Forelimb muscle (tissue), 1 donor: ENCODE results near the gene ARL6IP5. TPM values are rescaled to one million over a fixed set of nuclear protein-coding genes. Genes with fewer than 3 reads are reported as not detected.

Source experiments
- DNase-seq: peaks from one replicate; pipeline ENCODE4 v3.0.0-alpha.2; 2013; ENCODE audit warnings: low read depth
- polyA plus RNA-seq: library from polyadenylated mRNA; unstranded; fragments of 120-200 nt; gene quantifications from one replicate; pipeline ENCODE4 v1.2.1, GENCODE V29; 2013; ENCODE audit not compliant: insufficient read length

ARL6IP5 gene
- polyA plus RNA-seq, 1 donor = 121 TPM

DNA sequence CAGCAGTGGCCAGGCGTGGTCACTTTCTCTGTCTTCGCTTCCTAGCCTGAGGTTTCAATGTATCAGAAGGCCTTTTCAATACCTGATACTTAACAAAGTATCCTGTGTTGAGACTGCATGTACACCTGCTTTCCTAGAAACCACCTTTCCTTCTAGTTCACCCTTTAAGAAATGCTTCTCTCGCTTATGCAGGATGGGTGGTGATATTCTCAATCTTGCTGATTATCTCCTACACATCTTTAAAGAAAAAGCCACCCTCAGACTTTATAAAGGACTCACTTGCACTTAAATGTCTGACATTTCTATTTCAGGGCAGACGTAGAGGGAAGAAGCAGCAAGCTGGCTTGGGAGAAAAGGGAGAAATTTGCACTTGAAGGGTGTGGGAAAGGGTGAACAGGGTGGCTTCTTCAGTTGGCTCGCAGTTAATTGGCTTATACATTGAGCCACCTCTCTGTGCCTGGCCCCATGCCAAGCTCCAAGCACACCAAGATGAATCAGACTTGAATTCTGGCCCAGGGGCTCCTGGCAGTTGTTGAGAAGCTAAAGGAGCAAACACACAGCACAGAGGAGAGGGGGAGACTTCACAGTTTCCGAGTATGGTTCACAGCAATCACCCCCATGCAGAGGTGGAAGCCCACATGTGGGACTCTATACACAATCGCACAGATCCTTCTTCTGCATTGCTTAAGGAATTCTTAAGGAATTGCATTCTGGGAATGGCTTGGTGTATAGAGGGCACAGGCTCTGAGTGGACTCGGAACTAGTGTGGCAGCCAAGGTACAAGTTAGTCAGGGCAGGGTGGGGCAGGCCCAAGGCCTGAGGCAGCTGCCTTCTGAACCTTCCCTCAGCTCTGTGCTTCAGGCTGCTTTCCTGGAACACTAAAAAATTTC lies 1.3 kb downstream of the ARL6IP5 start:
- no peak for DNase-seq

DNA sequence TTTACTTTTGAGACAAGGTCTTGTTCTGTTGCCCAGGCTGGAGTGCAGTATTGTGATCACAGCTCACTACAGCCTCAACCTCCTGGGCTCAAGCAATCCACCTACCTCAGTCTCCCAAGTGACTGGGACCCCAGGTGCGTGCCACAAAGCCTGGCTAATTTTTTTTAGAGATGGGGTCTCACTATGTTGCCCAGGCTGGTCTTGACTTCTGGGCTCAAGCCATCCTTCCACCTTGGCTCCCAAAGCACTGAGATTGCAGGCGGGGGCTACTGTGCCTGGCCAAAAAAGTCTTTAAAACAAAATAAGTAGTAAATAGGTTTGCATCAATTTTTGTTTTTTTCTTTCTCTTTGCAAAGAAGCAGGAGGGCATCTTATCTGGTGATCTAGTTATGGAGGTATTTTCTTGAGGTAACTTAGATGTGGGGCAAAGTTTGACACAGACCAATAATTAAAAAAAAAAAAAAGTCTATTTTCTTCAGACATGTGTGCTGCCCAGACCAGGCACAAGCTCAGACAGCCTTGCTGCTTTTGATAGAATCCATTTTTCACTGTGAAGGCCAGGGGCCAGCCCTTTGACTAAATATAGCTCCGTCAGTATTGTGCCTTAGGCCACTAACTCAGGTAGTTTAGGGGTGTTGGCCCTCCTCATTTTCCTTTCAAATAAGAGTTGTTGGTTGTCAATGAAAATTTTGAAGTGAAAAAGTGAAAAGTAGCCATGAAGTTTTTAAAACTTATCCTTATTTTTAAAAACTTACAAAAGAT lies 2.5 kb downstream of the ARL6IP5 start:
- DNase-seq = no peak

- DNase-seq = no peak
These were observed 3.3 kb downstream of the ARL6IP5 start for GRCh38 chr3:69088063-69088462.

GRCh38 chr3:69090021-69090420 lies 5.3 kb downstream of the ARL6IP5 start:
- DNase-seq = no peak

DNA sequence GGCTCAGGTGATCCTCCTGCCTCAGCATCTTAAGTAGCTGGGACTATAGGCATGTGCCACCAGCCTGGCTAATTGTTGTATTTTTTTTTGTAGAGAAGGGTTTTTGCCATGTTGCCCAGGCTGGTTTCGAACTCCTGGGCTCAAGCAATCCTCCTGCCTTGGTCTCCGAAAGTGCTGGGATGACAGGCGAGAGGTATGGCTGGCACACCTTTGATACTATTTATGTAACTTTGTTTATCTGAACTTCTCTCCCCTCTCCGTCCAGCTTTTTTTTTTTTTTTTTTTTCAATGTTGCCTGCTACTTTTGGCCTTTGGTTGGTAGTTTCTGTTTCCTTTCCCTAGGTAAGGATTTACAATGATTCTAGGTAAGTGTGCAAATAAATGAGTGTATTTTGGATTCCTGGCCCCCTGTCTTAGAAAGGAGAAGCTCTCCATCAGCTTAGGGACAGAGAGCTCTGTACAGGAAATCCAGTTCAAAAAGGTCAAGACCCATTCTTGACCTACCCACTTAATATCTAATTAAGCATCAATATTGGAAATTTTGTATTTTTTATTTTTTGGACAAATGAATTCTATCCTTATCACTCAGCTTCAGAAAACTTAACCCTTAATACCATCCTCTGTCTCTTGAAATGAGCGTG lies 6.8 kb downstream of the ARL6IP5 start:
- DNase-seq = no peak

DNA sequence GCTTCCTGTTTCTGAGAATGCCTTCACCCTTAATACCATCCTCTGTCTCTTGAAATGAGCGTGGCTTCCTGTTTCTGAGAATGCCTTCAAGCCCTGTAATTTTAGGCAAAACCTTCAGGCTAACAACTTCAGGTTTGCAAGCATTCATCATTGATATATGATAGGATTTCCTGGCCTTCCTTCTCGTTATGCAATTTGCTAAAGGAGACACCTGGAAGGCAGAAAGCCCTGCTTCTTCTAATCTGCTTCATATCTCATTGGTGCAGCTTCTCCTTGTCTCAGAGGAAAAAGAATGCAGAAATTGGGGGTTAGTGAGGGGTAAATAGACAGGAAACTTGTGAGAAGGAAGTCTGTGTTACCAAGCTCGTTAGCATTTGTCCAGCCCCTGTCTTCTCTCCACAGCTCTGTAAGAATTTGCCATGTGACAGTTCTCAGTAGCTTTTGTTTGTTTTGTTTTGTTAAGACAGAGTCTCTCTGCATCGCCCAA lies 7.3 kb downstream of the ARL6IP5 start:
- no peak for DNase-seq

DNA sequence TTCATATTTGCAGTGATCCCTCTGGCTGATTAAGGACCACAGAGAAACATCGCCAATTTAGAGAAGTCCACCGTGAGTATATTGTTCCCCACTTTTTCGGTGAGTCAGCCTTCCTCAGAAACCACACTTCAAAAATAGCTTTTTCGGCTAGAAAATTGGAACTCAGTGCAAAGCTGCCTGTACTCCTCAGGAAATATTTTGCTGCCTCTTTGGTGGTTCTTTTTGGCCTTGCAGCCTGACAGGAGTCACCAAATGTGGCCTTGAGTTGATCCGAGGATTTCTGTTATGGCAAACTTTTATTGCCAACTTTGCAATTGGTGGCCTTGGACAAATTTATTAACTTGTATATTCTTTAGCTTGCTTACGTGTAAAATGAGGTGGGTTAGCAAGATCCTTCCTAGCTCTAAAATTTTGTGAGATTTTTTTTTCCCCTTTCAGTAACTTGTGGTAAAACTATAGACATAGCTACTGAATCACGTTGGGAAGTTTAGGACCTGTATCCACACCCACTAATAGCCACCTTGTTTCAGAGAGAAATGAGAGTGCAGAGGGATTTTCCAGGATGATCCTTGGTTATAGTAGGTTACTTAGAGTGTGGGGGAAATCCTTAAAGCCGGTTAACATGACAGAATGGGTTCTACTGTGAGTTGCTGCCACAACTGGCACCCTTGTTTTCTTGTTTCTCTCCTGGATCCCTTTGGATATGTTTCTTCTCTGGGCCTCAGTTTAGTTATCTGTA lies 9.9 kb downstream of the ARL6IP5 start:
- no peak for DNase-seq

DNA sequence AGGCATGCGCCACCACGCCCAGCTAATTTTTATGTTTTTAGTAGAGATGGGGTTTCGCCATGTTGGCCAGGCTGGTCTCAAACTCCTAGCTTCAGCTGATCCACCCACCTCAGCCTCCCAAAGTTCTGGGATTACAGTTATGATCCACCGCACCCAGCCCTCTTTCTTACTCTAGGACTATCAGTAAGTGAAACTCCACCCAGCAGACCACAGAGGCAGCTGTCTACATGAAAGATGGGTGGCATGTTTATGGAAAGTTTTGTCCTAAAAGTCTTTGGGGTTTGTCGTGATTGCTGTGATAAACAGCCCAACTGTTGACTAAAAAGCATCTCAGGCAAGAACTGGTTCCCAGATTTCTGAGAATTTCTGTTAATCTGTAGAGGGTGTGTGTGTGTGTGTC lies 10.9 kb downstream of the ARL6IP5 start:
- DNase-seq = no peak

DNA sequence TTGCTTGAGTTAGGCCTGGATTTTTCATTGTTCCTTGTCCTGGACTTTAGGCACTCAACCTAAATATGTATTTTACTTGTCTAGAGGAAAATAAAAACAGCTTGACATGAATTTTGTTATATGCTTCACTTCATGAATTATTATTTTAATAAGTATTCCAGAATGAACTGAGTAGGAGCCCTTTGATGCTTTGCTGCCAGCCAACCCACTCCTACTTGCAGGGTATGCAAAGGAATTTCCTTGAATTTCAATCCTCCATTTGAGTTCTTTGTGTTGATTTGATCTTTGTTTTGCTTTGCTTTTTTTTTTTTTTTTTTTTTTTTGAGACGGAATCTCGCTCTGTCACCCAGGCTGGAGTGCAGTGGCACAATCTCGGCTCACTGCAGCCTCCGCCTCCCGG lies 11.6 kb downstream of the ARL6IP5 start:
- DNase-seq = no peak

- DNase-seq = no peak
These were observed 12.8 kb downstream of the ARL6IP5 start for GRCh38 chr3:69097407-69098086.

DNA sequence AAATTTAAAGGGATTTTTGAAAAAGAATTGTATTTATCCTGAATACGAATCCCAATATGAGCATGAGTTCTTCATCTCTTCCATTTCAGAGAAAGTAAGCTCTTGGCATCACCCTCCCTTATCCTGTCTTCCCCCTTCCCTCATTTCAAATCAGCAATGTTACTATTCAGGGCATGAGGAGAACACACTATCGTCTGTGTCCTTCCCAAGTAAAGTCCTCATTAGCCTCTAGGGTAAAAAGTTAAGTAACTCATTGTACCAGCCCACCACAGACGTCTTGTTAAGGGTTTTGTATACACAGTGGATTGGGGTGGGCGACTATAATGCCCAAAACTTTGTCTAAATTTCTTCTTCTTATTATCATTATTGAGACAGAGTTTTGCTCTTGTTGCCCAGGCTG lies 14.8 kb downstream of the ARL6IP5 start:
- no peak for DNase-seq

GRCh38 chr3:69102384-69102783 lies 17.6 kb downstream of the ARL6IP5 start:
- DNase-seq = no peak

DNA sequence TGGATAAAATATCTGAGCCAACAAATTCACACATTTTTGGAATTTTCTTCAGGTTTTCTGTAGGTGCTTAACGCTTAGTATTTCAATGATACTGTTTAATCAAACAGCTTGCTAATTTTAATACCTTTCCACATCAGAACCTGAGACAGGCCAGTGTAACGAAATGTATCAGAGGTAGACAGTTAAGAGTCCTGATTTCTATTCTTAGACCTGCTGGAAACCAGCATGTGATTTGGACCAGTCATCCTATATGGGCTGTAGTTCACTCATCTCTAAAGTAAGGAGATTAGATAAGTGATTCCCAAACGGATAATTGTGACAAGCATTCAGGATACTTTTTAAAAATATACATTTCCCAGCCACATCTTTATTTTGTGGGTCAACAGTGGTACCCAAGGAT lies 18.4 kb downstream of the ARL6IP5 start:
- no peak for DNase-seq

GRCh38 chr3:69104586-69104985 lies 19.8 kb downstream of the ARL6IP5 start:
- DNase-seq = no peak

- no peak for DNase-seq
These were observed 20.6 kb downstream of the ARL6IP5 start for GRCh38 chr3:69105320-69105719.

DNA sequence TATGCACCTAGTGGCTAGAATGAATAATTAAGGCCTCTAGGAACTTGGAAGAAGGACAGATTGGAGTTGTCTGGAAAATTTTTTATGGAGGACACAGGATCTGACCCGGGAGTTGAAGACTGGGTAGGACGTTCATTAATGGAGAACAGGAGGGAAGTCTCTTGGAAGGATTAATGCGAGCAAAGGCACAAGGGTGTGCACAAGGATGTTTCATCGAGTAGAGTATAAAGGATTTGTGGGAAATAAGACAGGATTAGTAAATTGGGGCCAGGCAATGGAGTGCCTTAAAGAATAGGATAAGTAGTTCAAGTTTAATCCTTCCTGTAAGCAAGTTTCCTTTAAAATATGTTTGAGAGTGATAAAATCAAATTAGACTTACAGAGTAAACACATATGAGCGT lies 23.1 kb downstream of the ARL6IP5 start:
- DNase-seq = no peak

- DNase-seq = no peak
These were observed 24.1 kb downstream of the ARL6IP5 start for GRCh38 chr3:69108811-69109210.

DNA sequence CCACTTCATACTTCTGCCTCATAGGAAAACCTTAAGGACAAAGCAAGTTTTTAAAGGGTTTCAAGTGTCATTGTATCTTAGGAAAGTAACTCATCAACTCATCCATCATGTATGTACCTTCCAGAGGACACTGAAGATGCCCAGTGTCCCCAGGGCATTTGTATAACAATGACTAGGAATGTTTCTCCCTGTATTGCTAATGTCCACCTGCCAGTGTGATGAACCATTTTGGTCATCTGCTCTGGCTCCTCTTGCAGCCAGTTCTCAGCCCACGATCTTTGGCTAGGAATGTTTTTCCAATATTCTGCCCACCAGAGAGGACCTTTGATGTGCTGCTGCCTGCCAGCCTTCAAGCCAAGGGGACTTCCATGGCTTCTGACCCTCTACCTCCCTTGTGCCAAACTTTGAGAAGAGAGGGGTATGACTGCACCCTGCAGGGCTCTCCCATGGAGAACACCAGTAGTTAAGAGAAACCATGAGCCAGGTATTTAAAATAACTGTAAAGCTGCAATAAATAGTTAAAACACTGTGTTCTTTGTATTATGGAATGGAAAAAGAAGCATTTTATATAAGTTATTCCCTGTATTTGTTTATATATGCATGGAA lies 26.3 kb downstream of the ARL6IP5 start:
- no peak for DNase-seq

DNA sequence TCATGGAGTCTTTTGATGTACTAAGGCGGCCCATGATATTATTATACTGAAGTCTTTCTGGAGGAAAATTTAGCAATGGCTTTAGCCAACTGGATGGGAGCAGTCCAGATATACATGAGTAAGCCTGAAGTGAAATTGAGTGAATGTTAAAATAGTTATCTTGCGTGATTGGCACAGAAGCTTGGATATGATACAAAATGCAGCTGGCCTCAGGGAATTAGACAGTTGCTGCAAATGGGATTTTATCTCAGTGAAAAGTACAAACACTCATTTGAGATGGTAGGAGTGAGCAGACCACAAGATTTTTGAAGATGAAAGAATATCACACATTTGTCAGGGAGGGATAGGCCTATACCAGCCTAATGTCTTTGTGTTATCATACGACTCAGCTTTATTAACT lies 28.8 kb downstream of the ARL6IP5 start:
- DNase-seq = no peak

- DNase-seq = no peak
These were observed 31.0 kb downstream of the ARL6IP5 start for GRCh38 chr3:69115731-69116130.

- no peak for DNase-seq
These were observed 31.4 kb downstream of the ARL6IP5 start for GRCh38 chr3:69116162-69116561.
